GM19239 (cell line): ENCODE results near the gene HLCS.

Experiments used
- DNase-seq: peaks from one replicate; pipeline ENCODE4 v3.0.0; 2011; ENCODE audit warnings: low spot score; ENCODE audit not compliant: insufficient read length
- FAIRE-seq: peaks from 2 replicates; lab custom pipeline; 2011; peaks lifted over from hg19 to GRCh38; lab: Jason Lieb, UNC

HLCS gene

DNA sequence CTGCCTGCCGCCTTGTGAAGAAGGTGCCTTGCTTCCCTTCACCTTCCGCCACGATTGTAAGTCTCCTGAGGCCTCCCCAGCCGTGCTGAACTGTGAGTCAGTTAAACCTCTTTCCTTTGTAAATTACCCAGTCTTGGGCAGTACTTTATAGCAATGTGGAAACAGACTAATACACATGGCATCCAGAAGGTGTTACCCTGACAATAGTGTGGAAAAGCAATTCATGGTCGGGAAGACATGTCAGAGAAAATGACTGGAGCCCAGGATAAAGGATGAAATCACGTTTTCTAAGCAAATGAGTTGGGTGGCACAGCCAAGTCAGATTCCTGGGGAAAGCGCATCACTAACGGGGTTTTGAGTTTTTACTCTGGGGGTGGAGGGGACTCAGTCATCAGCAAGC, 76.4 kb downstream of the HLCS start:
- DNase-seq: no peak
- FAIRE-seq: no peak

DNA sequence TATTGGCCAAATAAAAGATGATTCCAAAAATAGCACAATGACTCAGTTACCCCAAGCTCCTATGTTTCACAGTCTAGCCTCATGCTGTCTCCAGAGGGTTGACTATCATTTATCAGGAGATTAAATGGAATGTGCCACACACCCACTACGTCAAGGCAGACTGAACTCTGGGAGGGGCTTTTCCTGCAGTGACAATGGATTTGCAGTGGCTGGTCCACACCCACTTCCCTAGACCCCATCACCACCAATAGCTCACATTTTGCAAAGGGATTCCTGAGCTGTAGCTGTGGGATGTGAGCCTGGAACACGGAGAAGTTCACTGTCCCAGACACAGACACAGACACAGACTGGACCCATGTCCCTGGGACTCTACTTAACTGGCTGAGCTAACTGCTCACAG, 77.1 kb downstream of the HLCS start:
- DNase-seq: no peak
- no peak for FAIRE-seq

DNA sequence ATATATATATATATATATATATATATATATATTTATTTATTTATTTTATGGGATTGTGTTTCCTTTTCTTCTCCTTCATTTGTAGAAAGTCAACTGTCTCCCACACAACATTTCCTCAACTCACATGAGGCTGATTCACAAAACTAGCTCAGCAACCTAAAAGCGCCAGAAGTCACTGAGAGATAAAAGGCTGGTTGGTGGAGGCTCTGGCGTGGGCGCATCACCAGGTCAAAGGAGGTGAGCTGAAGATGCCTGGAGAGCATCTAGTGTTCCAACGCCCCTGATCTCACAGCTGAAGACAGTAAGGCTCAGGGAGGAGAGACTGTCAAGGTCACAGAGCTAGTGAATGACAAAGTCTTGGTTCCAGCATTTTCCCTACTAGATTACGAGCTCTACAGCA, 78.0 kb downstream of the HLCS start:
- FAIRE-seq (no peak), DNase-seq (no peak)

DNA sequence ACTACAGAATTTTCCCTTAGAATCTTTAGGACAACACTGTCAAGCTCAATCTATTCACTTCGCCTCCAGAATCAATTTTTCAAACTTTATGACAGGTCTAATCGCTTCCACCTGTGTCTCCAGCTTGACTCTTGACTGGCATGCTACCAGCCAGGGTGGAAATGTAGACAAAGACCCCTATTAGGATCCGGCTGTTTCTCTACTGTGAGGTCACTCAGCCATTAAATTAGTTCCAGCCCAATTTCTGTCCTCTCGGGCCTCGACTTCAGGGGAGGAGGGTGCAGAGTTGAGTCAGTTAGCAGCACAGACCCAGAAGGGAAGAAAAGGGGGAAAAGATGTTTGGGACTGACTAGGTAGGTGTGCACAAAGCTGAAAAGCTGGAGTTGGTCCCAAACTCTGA, 78.5 kb downstream of the HLCS start:
- DNase-seq: no peak
- no peak for FAIRE-seq

DNA sequence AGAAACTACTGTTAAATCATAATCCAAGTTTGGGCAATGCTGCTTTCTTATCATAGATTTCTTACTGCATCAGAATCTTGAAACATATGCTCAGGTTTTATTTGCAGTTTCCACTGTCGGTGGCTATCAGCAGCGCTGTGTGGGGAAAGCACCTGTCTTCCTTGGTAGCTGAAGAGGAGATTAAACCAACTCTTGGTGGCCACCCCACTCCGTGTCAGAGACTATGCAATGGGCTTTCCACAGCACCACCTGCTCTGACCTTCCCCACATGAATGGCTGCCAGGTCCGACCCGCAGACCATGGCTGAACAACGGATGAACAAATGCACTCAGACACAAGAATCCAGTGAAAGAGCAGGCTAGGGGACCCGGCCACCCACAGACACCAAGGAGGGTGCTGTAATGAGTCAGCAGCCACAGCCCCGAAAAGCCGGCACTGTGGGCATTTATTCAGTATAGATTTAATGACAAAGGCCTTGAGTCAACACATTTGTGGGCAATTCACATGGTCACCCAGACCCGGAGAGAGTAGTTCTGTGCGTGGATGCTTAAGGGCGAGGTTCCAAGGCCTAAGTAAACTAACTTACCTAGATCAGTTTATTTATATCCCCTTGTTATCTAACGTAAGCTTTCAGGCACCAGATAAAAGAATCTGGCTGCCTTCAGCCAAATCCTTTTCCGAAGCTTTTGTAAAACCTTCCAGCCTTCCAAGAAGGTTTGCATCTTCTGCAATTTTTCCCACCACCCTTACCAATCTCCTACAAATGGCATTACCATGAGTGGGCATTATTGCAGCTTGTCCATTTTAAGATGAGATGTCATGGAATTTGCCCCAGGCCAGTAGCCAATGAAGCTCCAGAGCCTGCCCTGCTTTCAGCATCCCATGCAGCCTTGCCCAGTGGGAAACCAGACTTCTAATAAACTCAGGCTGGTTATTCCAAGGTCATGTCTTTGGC, 82.7 kb downstream of the HLCS start:
- no peak for FAIRE-seq

DNA sequence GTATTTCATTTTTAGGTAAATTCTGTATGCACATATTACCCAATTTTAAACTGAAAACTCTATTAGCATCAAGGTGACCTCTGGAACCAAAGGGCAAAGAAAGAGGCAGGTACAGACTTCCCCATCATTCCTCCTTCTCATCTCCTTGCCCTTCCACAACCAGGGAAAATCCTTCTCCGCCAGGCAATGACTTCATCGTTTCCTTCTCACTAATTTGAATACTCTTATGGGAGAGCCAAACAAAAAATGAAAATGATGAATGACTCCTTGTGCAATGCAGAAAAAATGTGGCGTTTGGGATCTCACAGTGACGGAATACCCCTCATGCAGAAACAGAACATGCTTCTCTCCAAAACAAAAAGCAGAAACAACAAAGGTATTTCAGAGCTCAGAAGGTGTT, 83.7 kb downstream of the HLCS start:
- FAIRE-seq: no peak
- no peak for DNase-seq

More for the DNA sequence above, 82.7 kb downstream of the HLCS start:
- DNase-seq: no peak

DNA sequence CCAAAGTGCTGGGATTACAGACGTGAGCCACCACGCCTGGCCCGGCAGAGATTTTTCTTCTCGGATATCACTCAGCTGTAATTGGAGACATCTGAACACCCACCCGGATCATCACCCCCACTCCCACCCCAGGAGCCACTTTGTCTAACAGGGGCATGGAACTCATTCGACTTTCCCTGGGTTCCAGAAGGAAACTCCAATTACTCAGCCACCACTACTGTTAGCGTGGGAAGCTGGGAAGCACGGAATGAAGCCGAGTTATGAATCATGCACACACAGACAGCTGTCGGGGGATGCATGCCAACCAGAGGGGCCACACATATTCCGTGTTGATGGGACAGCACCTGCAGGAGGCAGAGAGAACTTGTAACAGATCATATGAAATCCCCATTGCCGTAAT, 85.2 kb downstream of the HLCS start:
- no peak for FAIRE-seq

DNA sequence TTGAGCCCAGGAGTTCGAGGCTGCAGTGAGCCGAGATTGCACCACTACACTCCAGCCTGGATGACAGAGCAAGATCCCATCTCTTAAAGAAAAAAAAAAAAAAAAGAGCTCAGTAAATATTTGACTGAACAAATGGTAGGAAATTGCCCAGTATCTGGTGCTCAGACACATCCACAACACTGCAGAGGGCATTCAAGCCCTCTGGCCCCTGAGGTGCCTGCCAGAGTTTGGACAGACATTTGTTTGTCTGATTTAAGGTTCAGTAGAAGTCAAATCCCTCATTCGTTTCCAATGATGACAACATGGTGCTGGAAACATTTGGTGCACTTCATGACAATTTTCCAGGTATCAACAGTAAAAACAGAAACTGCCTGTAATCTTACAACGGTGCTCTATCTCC, 86.6 kb downstream of the HLCS start:
- FAIRE-seq: no peak
- no peak for DNase-seq

More for the DNA sequence above, 85.2 kb downstream of the HLCS start:
- no peak for DNase-seq

DNA sequence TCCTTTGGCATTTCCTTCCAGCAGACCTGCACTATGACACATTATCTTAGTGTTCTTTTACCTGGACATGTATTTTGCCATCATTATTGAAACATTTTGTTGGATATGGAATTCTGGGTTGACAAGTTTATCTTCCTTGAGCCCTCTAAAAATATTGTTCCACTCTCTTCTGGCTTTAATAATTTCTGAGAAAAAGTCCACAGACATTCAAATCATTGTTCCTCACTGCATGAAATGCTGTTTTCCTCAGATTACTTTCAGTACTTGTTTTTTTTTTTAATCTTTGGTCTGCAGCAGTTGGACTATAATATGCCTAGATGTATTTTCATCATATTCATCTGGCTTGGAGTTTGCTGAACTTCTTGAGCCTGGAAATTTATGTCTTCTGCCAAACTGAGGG, 88.7 kb downstream of the HLCS start:
- DNase-seq (no peak), FAIRE-seq (no peak)

DNA sequence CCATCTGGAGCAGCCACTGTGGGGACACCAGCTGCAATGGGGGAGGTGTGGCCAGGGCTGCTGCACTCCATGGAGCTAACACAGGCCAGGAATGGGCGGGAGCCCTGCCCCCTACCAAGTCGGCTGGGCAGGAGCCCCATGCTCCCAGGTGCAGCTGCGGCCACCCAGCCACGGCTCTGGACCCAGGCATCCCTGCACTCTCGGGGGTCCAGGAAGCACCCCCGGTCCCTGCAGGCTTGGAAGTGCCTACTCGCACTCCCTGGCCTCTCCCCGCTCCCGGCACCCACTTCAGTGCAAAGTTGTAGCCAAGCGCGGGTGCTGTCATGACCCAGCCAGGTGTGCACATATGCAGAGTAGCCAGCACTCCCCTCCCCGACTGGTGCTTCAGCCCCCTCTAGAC, 91.8 kb downstream of the HLCS start:
- FAIRE-seq: no peak
- DNase-seq: no peak

DNA sequence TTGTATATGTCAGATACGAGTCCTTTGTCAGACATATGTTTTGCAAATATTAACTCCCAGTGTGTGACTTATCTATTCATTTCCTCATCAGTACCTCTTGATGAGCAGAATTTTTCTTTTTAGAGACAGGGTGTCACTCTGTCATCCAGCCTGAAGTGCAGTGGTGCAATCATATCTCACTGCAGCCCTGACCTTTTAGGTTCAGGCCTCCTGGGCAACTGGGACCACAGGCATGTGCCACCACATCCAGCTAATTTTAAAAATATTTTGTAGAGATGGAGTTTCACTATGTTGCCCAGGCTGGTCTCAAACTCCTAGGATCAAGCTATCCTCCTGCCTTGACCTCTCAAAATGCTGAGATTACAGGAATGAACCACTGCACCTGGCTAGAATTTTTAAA, 93.0 kb downstream of the HLCS start:
- no peak for FAIRE-seq

DNA sequence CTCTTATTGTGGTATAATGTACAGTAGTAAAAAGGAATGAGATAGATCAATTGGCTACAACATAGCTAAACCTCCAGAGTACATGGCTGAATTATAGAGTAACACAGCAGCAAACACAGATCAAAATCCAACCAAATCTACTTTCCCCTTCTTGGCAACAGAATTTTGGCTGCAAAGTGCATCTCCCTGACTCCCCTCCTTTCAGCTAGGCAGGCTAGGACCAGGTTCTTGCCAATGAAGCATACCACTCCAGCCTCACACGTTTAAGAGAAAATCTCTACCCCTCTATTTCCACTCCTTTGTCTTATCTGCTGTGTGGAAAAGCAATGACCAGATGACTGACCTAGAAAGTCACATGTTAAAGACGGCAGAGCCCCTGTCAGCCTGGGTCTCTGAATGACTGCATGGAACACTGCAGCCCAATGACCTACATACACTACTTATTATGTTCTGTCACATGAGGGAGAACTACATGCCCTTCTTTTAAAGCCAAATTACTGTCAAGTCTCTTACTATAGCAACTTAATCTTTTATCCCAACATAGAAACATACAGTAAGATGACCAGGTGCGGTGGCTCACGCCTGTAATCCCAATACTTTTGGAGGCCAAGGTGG, 99.1 kb downstream of the HLCS start:
- no peak for DNase-seq

More for the DNA sequence above, 93.0 kb downstream of the HLCS start:
- DNase-seq: no peak

DNA sequence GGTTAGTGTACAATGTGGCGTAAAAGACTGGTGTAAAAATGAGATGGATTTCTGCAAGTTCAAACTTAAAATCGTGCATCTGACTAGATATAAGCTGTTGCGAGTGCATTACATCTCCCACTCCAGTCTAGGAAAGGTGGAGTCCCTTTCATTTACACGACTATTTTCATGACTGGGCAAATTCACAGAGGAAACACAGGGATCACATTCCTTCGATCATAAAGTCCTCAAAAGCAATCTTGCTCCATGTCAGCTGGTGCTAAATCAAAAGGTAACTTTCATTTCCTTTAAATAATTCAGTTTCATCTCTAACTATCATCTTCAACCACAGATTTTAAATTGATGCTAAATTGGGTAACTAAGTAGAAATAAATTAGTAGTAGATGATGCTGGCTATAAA, 100.0 kb downstream of the HLCS start:
- no peak for FAIRE-seq
- no peak for DNase-seq

More for the DNA sequence above, 99.1 kb downstream of the HLCS start:
- FAIRE-seq: no peak

DNA sequence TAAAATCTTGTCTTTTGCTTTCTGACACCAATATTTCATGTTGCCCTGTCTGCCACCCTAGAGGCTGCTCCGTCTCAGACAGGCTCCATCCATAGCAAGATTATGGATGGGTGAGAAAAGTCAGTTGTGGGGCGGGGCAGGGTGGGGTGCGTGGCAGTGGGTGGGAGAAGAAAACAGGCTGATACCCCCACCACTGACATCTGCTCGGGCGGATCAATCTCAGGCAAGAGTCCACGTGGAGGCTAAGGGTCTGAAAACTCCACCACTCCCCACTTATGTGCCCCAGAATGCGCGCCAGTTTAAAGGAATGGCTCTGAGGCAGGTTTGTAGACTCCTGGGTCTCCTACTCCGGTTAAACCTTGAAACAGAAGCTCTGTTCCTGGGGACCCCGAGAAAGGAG, 101.5 kb downstream of the HLCS start:
- DNase-seq: no peak
- no peak for FAIRE-seq

DNA sequence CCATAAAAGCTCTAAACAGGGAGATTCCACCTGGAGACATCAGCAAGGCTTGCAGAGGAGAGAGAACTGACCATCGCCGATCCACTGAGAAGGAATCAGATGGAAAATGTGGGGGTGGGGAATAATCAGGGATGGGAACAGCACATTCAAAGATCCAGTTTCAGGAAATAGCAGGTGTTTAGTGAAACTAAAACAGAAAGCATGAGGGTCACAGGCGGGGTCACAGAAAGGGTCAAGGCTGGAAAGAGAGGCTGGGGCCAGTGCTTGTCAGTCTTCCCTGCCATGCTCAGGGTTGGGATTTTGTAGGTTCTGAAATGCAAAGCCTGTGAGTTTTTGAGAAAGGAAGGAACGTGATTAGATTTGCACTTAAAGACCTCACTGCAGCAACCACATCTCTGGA, 103.2 kb downstream of the HLCS start:
- DNase-seq: no peak
- FAIRE-seq: peak; percentile 4

DNA sequence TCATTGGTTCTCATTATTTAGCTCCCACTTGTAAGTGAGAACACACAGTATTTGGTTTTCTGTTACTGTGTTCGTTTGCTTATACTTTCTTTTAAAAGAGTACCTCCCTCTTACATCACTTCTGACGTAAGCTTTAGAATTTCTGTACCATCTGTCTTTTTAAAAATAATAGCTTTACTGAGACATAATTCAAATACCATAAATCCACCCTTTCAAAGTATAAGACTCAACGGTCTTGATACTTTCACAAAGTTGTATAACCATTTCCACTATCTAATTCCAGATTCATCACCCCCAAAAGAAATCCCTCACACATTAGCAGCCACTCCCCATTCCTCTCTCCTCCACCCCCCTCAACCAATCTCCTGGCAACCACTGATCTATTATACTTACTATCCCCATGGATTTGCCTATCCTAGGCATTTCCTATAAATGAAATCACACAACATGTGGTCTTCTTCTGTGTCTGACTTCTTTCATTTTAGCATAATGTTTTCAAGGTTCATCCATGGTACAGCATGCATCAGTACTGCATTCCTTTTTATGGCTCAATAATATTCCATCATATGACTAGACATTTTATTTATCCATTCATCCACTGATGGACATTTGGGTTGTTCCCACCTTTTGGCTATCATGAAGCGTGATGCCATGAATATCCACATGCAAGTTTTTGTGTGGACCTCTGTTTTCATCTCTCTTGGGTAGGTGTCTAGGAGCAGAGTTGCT, 104.7 kb downstream of the HLCS start:
- DNase-seq (no peak), FAIRE-seq (no peak)

DNA sequence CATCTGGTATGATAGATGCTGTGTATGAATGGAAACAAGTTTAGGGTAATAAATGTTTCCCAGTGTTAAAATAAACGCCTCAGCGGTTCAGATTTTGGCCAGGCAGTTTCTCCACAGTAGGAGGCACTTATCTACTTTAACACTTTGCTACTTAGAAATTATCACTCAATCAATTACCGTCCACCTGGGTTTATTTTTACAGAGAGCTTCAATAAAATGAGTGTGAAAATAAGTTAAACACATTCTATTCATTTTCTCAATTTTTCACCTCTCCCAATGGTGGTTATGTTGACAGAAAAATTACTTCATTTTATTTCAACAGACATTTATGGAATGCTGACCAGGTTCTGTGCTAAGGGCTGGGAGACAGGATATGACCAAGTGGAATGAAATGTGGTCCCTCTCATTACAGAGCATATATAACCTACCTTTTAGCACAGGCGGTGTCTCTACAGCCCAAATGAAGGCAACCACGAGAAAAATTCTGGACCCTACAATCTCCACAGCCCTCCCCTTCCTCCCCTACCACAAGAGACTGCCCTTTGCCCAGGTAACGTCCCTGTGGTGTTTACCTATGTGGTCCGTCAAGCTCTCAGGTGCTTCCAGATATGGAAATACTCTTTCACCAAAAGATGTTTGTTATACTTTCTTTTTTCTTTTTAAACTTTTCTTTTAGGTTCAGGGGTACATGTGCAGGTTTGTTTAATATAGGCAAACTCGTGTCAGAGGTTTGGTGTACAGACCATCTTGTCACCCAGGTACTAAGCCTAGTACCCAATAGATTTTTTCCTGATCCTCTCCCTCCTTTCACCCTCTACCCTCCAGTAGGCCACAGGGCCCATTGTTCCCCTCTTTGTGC, 105.5 kb downstream of the HLCS start:
- FAIRE-seq (no peak), DNase-seq (no peak)

DNA sequence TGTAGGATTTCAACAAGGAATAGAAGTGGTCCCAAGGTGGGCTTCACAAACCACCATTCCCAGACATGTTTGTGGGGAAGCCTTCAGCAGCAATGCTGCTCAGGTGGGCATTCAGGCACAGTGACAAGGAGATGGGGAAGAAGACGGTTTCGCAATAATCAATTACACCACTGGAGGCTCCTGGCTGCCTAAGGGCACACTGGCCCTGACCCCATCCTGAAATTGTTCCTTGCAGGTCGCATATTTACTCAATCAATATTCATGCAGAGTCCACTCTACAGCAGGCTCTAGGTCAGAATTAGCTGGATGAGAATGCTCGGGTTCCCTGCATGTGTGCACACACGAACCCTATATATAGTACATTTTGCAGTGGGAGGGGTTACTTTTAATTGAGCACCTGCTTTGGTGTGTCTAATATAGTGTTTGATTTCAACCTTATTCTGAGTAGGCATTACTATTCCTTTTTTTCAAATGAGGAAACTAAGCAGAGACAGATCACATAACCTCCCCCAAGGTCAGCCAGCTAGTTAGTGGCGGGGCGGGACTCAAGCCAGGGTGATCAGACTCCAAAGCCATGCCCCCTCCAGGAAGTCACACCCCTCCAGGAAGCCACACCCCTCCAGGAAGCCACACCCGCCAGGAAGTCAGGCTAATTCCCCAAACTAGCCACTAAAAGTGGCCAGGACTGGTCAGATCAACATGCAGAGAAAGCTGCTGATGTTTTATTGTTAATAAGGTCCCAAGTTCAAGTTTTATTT, 106.5 kb downstream of the HLCS start:
- DNase-seq: peak; percentile 28
- no peak for FAIRE-seq

DNA sequence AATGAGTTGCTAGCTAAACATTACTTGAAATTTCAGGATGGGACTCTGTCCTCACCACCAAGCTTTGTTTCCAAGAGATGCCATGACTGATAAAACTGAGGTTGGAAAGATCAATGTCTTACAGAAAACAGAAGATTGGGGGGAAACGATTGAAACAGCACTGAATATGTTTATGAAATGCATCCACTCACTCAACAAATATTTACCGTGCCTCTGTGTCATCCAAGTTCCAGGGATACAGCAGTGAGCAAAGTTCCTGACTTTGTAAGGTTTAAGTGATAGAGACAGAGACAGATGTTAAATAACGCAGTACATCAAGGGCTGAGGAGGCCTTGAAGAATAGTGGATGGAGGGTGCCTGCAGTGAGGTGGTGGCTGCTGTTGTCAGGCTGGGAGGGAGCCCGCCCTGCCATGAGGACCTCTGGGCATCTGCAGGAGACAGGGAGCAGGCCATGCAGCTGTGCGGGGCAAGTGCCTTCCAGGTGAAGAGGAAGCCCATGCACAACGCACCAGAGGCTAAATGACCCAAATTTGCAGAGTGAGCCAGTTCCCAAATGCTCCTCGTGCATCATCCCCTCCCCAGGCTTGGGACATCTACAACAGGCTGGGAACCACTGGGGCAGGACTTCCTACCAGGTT, 108.0 kb downstream of the HLCS start:
- DNase-seq (no peak), FAIRE-seq (no peak)
